ENCODE results near the gene CES2.
"Not testable (repeated sequence)": the region's sequence is repeated elsewhere in the genome, so short reads cannot be mapped to it uniquely, and the experiment has no call there.

The CES2 gene

GRCh38 chr16:66935314-66936011 lies at the start of gene CES2:
CES2 (plus strand) TSS chr16:66935516; CDS start chr16:66935636, 120 bp downstream.
- DNase-seq: no peak

- DNase-seq: no peak
Measured at GRCh38 chr16:66886321-66886720, 49.0 kb upstream of the CES2 start.

- peak; percentile 71 for DNase-seq
Measured at GRCh38 chr16:66886914-66887313, 48.4 kb upstream of the CES2 start.

- no peak for DNase-seq
Measured at GRCh38 chr16:66888647-66889615, 46.4 kb upstream of the CES2 start.

- no peak for DNase-seq
Measured at GRCh38 chr16:66889622-66890021, 45.7 kb upstream of the CES2 start.

GRCh38 chr16:66890799-66891198 lies 44.5 kb upstream of the CES2 start:
- no peak for DNase-seq

- no peak for DNase-seq
Measured at GRCh38 chr16:66891360-66891759, 44.0 kb upstream of the CES2 start.

- no peak for DNase-seq
Measured at GRCh38 chr16:66891797-66892196, 43.5 kb upstream of the CES2 start.

GRCh38 chr16:66894055-66894454 lies 41.3 kb upstream of the CES2 start:
- DNase-seq: no peak

- peak; percentile 88 for DNase-seq
Measured at GRCh38 chr16:66894948-66895688, 40.2 kb upstream of the CES2 start.

- no peak for DNase-seq
Measured at GRCh38 chr16:66895689-66895979, 39.7 kb upstream of the CES2 start.

- no peak for DNase-seq
Measured at GRCh38 chr16:66895999-66896398, 39.3 kb upstream of the CES2 start.

GRCh38 chr16:66896682-66897081 lies 38.6 kb upstream of the CES2 start:
- DNase-seq: not testable (repeated sequence)

GRCh38 chr16:66898207-66898606 lies 37.1 kb upstream of the CES2 start:
- no peak for DNase-seq

- no peak for DNase-seq
Measured at GRCh38 chr16:66898933-66899309, 36.4 kb upstream of the CES2 start.

- DNase-seq: peak; percentile 88
Measured at GRCh38 chr16:66899310-66899944, 35.9 kb upstream of the CES2 start.

- DNase-seq: peak; percentile 97
Measured at GRCh38 chr16:66899945-66900710, 35.2 kb upstream of the CES2 start.

GRCh38 chr16:66900721-66901441 lies 34.4 kb upstream of the CES2 start:
- peak; percentile 55 for DNase-seq

- no peak for DNase-seq
Measured at GRCh38 chr16:66901626-66902025, 33.7 kb upstream of the CES2 start.

GRCh38 chr16:66902648-66903543 lies 32.4 kb upstream of the CES2 start:
- DNase-seq: peak; percentile 14
